H4 (cell line): ENCODE results near the gene SNCAIP. TPM values are rescaled to one million over a fixed set of nuclear protein-coding genes. Genes with fewer than 3 reads are reported as not detected.
"Not testable (repeated sequence)": the region's sequence is repeated elsewhere in the genome, so short reads cannot be mapped to it uniquely, and the experiment has no call there.

Experiments
- DNase-seq: peaks from one replicate; pipeline ENCODE4 v3.0.0-alpha.2; 2015; ENCODE audit warnings: low spot score
- total RNA-seq: library from RNA; depleted of rRNA; stranded (reverse); fragments of >200 nt; shearing (Covaris generic); gene quantifications from 2 replicates; pipeline ENCODE4 v1.2.3, GENCODE V29; 2014

Gene SNCAIP
- total RNA-seq, 1 experiment from 2014 or later, result 0.91 TPM

DNA sequence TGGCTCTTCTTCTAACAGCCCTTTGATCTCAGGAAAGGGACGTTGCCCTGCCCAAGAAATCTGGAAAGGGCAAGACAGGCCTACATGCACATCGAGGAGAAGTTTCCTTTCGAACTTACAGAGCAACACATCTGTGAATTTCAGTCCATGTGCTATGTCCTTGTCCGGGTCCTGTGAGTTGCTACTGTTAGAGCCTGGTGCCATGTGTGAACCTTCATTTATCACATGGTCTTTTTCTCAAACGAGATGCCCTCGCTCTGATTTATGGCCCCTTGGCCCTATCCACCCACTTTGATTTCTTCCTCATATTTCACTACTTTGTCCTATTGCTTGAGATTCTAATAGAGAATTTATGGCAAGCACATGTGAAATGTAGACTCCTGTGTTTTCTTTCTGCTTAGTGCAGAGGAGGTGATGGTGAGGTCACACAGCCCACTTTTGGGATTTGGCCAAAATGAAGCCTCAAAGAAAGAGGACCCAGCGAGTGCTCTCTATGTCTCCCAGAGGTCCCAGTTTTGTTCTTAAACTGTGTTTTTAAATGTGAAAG is 153.1 kb downstream of the SNCAIP start:
- DNase-seq, result no peak

DNA sequence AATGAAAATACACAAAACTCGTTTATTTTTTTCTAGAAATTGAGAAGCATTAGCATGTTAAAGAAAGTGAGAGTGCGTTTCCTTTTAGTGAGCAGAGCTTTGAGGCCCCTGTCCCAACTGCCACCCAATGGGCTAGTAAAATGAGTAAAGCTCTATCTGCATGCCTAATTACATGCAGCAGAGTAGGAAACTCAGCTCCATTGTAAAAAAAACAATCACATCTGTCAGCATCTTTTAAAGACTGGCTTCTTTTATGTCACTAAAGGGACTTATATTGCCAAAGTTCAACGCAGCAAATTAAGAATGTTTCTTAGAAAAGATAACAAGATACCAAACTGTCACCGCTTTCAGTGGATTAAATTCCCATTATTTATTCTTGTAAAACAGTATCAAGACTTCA is 154.0 kb downstream of the SNCAIP start:
- no peak for DNase-seq

DNA sequence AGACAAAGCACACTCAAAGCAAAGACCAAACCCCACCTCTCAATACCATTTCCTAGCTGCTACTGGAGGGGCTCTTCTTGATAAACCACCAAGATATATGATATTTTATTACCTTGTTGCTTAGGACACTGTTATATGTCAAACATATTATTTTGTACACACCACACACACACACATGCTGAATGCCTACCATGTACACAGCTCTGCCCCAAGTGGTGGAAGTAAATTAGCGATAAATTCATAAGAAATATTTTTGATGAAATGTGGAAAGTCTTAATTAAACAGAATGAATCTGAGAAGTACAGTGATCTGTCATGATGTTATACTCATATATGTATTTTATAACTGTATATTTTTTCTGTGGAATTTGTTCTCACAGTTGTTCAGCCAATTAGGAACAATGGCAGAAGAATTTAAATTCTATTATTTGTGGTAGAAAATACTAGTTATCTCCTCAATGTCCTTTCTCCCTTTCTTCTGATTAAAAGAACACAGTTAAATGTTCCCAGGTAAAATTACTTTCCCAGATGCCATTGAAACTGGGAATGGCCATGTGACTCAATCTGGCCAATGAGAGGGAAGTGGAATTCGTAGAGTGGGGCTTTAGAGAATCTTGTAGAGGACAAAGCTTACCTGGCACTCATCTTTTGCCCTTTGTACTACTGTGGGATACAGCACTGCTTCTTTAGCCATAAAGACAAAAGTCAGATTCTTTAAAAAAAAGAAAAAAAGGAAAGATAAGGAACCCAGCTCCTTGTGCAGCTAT is 156.5 kb downstream of the SNCAIP start:
- DNase-seq, result no peak

DNA sequence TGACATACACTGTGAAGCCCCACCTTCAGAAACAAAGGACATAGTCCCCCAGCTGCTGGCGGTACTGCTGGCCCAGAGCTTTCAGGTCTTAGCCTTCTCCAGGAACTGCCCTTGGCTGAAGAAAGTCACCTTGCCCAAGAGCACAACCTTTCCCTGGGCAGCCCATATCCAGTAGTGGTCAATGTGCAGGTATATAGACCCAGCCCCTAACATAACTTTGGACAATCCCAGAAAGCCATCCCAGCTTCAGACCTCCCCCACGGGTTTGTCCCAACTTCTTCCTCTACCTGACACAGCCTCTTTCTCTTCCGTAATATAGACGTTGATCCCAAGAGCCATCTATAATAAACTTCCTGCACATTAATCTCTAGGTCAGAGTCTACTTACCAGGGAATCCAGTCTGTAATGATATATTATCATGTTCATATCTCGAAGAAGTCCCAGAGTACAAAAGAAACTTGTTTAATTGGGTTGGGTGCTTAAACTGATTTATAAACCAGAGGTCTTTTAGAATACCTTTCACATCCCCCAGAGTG is 157.4 kb downstream of the SNCAIP start:
- DNase-seq, result no peak

DNA sequence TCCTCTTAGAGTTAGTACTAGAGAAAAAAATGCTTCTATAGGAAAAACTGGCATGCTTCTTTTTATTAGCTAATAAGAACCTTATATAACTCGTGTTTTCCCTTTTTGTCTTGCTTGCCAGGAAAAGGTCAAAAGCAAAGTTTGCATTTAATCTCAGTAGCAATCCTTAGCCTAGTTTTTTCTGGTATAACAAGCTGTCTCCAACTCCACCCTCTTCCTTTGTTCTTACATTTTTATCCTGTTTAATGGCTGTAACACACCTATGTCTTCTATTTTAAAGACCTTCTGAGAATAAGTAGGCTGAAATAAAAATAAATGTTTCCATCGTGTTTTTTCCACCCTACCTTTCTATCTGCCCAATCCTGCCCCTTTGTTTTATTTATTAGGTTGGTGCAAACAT is 158.3 kb downstream of the SNCAIP start:
- no peak for DNase-seq

DNA sequence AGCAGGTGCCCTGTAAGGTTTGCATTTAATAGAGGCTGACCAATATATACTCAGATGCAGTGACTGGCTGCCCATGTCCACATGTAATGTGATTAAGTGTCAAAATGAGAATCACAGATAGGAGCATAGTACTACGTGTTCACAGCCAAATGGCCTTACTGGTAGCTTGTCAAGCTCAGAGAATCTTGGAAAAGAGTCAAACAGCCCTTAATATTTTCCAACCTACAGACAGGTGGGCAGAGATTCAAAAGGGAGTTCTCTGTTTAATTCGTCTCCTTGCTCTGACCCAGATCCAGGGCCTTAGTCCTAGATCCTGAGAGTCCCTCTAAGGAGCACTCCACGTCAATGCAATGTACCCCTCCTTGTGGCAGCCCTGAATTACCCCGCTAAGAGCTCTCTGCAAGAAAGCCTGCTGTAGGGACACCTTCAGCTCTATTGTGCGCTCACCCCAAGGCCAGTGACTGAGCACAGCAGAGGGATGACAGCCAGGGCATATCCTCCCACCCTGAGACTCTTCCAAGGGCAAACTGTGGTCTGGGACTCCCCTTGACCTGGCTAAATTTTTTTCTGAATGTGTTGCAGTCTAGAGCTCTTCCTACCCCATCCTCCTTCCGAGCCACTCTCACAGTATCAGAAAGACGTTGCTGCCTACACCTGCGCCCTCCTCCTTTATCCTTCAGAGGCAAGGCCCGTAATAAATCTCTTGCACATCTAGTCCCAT is 159.2 kb downstream of the SNCAIP start:
- no peak for DNase-seq

DNA sequence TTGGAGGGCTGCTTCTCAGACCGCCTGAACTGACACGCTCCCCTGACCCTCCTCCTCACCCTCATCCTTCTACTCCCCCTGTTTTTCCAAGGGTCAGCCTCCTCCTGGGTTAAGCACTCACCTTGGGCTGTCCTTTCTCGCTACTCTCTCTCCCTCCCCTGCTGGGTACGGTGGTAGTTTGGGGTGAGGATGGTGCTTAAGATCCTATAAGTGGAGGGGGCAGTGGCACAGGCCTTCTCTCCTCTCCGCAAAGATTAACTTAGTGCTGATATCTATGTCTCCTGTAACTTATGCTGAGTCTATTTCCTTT is 159.7 kb downstream of the SNCAIP start:
- DNase-seq, result no peak

DNA sequence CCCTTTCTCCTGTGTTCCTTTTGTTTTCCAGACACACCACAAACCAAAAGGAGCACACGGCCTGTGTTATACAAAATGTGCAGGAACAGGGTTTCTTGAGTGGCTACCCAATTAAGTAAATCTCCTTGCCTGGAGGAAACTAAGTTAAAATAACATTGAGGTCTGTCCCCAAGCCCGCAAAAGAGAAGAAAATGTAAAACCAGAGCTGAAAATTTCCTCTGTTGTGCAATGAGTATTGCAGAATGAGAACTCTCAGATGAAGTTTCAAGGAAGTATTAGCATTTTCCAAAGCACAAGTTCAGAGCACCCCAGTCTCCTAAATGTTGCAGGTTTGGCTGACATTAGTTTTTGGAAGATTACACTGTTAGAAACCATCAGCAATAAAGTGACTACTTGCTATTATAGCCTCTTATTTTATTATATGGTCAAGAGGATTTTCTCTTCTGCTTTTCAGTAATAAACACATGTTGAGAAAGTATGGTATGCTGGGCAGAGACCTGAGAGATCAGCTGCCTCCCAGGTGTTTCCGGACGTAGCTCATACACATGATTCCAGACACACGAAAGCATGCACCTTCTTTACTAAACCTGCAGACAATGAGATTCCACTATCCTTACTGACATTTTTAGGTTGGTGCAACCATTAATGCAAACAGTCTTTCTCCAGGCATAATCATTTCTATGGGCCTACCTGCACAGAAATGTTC is 161.3 kb downstream of the SNCAIP start:
- DNase-seq, result peak; percentile 62

DNA sequence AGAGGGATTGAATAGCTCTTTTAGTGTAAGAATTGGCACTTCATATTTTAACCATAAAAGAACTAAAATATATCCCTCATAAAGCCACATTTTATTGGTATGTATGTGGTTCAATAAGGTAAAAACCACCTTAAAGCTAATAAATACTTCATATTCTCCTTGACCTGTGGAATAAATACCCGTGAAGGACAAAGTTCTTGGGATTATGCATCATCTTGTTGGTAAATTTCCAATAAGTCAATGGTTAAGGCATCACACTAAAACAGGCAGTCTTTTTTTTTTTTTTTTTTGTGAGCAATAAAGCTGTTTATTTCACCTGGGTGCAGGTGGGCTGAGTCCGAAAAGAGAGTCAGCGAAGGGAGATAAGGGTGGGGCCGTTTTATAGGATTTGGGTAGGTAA is 161.9 kb downstream of the SNCAIP start:
- no peak for DNase-seq

DNA sequence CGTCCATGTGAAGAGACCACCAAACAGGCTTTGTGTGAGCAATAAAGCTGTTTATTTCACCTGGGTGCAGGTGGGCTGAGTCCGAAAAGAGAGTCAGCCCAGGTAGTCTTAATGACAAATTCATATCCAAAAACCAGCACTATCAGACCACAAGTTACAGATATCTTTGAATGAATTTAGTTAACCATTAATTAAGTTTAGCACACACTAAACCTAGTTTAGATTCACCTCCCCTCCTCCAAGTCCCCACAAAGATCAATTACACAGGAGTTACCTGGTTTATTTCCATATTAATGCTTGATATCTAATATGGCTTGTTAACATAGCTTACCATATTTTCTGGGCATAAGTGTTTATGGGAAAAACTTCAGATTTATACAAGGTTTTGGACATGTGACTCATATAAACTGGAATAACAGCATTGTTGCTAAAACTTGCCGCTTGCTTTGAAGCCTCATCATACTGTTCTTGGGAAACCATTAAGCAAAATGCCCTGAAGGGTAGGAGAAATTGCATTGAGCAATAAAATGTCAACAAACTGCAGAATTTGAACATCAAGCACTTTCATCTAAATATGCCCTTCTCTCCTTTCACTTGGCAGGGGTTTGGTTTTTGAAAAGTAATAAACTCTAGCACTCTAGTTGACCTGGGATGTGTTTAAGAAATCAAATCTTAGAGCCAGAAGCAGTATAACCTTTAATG is 166.9 kb downstream of the SNCAIP start:
- DNase-seq, result peak; percentile 90

DNA sequence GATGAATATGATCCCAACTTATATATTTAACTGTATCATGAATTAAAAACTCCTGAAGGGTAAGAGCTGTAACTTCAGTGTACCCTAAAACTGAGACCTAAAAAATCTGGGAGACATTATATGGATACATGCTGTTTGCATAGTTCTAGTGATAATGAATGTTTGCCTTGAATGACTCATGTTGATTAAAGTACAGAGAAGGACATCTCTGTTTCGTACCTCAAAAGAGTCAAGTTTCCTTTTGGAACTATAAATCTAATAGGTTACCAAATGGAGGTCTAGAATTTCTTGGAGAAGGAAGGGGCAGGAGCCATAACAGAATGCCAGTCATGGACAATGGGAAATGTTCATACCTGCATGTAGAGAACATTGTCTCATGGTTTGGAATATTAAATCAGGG is 168.1 kb downstream of the SNCAIP start:
- DNase-seq, result no peak

DNA sequence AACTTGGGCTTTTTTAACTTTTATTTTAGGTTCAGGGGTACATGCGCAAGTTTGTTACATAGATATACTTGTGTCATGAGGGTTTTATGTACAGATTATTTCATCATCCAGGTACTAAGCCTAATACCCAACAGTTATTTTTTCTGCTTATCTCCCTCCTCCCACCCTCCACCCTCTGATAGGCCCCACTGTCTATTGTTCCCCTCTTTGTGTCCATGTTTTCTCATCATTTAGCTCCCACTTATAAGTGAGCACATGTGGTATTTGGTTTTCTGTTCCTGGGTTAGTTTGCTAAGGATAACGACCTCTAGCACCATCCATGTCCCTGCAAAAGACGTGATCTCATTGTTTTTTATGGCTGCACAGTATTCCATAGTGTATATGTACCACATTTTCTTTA is 172.1 kb downstream of the SNCAIP start:
- DNase-seq, result no peak

DNA sequence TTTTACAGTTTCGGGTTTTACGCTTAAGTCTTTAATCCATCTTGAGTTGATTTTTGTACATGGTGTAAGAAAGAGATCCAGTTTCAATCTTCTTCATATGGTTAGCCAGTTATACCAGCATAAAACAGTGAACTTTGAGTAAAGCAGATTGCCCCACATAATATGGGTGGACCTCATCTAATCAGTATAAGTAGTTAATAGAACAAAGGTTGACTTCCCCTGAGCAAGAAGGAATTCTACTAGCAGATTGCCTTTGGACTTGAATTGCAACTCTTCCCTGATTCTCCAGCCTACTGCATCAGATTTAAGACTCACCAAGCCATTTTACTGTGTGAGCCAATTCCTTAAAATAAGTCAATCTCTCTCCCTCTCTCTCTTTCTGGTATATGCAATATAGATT is 173.2 kb downstream of the SNCAIP start:
- DNase-seq, result no peak

DNA sequence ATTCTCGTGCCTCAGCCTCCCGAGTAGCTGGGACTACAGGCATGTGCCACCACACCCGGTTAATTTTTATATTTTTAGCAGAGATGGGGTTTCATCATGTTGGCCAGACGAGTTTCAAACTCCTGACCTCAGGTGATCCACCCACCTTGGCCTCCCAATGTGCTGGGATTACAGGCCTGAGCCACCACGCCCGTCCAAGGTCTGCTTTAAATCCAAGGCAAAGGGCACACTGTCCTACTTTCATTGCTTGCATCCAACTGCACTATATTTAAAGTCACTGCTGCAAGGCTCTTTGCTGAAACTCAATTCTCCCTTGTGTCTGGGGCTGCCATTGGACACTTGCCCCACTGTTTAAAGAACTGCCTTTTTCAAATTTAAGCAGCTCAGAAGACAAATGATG is 174.6 kb downstream of the SNCAIP start:
- DNase-seq, result not testable (repeated sequence)

DNA sequence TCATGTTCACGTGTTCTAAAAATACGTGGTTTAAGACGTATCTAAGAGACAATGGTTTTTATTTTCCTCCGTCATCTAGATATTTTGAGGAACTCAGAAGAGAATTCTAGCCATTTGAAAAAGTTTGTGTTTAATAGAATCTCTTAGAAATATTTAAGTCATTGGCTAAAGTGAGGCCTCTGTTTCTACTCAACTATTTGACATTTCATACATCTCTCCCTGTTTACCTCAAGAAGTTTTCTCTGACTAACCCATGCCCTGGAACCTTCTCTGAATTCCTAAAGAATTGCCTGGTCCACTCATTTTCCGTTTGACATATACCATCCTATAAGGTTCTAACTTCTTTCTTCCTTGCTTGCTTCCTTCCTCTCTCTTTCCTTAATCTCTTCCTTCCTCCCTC is 178.7 kb downstream of the SNCAIP start:
- no peak for DNase-seq

DNA sequence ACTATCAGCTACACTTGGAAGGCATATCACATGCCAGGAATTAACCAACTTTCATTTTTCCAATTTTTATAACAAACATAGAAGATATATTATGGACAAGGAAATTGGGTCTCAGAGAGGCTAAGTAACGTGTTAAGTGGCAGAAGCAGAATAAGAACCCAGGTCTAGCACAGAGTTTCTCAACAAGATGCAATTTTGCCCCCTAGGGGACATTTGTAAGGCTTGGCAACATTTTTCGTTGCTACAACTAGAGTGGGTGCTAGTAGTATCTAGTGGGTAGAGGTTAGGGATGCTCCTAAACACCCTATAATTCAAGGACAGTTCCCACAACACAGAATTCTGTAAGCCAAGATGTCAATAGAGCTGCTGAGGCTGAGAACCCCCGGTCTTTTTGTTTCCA is 180.6 kb downstream of the SNCAIP start:
- no peak for DNase-seq

DNA sequence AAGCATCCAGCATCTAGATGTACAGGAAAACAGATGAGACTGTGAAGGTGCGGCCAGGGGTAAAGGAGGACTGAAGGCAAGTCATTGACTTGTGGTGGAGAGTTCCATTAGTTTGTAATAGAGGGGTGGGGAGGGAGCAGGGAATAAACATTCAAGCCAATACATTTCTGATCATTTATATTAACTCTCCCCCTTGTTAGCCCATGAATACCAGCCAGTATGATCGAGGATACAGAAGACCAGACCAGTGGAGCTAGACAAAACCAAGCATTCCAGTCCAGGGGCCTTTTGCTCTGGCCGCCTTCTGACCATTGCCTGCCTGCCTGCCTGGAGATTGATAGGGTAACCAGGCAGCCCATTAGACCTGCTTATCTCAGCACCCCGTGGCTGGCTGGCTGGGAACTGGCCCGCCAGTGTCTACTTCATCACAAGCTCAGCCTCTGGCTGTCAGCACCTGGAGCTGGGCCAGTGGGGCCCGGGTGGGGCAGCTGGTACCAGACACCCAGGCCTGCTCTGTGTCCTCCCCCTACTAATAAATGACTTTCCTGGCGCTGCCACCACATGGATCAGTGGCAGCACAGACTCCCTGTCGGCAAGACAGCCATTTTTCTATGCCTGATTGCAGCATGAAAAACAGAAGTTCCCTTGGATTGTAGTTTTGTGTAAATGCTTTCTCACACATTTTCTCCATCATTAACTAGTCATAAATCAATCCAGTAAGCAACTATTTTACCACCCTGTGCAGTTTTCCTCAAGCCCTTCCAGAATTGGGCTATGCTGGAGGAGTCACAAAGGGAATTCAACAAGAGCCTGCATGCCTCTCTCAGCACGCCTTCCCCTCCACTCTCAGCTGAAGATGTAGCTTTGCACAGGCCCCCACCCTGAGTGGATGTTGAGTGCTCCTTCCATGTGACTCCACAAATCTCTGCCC is 181.3 kb downstream of the SNCAIP start:
- DNase-seq, result no peak

DNA sequence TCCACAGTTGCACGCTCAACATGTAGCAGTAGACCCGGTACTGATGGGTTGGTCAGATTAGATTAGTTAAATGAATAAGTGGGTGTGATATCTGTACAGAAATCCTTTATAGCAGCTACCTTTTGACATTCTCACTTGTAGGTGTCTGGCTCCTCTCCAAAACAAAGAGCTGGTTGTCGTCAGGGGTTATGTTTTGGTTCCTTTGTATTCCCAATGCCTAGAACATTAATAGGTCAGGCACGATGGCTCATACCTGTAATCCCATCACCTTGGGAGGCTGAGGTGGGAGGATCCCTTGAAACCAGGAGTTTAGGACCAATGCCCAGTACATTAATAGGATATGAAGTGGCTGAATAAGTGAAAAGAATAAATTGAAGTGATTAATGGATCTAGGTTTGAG is 182.1 kb downstream of the SNCAIP start:
- no peak for DNase-seq

DNA sequence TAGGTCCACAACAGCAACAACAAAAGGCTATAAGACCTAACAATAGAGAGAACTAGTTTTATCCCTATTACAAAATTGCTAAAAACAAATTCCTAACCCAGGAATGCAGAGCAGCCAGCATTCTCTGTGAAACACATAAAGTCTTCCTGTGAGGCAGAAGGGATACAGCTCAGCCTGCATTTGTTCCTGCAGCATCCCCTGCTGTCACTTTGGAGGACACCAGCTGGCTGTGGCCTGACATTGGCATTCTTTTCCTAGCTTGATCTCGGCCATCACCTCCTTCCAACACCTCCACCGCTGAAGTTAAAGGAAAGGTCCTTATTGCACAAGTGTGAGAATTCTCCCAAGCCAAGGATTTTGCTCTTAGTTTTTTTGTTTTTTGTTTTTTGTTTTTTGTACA is 186.1 kb downstream of the SNCAIP start:
- DNase-seq, result peak; percentile 64

DNA sequence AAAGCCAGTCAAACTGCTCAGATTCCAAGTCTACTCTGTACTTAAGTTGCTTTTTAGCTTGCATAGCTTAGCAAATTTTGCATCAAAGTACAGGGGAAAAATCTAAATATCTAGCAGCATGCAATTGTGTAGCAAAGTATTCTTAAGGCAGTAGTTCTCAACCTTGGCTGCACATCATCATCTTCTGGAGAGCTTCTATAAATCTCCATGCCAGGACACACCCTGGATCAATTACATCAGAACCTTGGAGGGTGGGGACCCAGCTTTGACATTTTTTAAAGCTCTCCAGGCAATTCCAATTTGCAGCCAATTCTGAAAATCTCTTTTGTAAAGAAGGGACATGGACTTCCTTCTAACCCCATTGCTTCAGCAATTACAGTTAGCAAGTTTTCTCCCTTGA is 187.5 kb downstream of the SNCAIP start:
- DNase-seq, result no peak
